ENCODE results near the gene RGS3. TPM values are rescaled to one million over a fixed set of nuclear protein-coding genes. Genes with fewer than 3 reads are reported as not detected.

Gene RGS3
- polyA plus RNA-seq, 2 of the 4 experiments (the other 2 are of a cell fraction): 19.6 to 22.9 TPM

GRCh38 chr9:113529336-113530009 is 65.9 kb downstream of the RGS3 start:
- no peak for ATAC-seq
- Histone ChIP-seq H3K4me3 (no peak overlapping the region), H3K4me1 (no peaks in the 10 kb centered on the region), H3K4me2 (no peak overlapping the region), H3K9me3 (no peaks in the 10 kb centered on the region), H3K27ac (no peak overlapping the region)
- 79% methylated on average over 7 of the region's 7 CpGs for WGBS (ENCODE audit: missing lambda C conversion rate)
- CTCF ChIA-PET: interaction anchor here (0.6 to 1.3 kb wide), 3 partner anchors 83 to 153 kb away, joined by 3 to 5 read pairs (median 3); no protein-coding TSS in a partner anchor
- POLR2A ChIA-PET: no interaction called here
- no peak for DNase-seq (ENCODE audit: low read depth in 1 of 2, low spot score in 1 of 2)
- TF ChIP-seq RARB (CRISPR knock-in tag; IDR thresholded peaks at IDR 0.05) (no peak), FOSL2 (IDR thresholded peaks at IDR 0.05) (no peak), FOSL2 (CRISPR knock-in tag; IDR thresholded peaks at IDR 0.05) (no peak), RAD21 (conservative IDR thresholded peaks at IDR 0.05 in 1 of 2, IDR thresholded peaks at IDR 0.05 in 1 of 2) (no peak), HOXA7 (CRISPR knock-in tag; IDR thresholded peaks at IDR 0.05) (no peak), RCOR1 (IDR thresholded peaks at IDR 0.05; ENCODE audit: low read depth, low read length) (no peak), ELK1 (IDR thresholded peaks at IDR 0.05; ENCODE audit: low read depth, low read length) (no peak), JUNB (IDR thresholded peaks at IDR 0.05) (no peak)
- TF ChIP-seq, protein P1, sequence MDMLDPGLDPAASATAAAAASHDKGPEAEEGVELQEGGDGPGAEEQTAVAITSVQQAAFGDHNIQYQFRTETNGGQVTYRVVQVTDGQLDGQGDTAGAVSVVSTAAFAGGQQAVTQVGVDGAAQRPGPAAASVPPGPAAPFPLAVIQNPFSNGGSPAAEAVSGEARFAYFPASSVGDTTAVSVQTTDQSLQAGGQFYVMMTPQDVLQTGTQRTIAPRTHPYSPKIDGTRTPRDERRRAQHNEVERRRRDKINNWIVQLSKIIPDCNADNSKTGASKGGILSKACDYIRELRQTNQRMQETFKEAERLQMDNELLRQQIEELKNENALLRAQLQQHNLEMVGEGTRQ (IDR thresholded peaks at IDR 0.05): no peak
- no peak for FAIRE-seq

DNA sequence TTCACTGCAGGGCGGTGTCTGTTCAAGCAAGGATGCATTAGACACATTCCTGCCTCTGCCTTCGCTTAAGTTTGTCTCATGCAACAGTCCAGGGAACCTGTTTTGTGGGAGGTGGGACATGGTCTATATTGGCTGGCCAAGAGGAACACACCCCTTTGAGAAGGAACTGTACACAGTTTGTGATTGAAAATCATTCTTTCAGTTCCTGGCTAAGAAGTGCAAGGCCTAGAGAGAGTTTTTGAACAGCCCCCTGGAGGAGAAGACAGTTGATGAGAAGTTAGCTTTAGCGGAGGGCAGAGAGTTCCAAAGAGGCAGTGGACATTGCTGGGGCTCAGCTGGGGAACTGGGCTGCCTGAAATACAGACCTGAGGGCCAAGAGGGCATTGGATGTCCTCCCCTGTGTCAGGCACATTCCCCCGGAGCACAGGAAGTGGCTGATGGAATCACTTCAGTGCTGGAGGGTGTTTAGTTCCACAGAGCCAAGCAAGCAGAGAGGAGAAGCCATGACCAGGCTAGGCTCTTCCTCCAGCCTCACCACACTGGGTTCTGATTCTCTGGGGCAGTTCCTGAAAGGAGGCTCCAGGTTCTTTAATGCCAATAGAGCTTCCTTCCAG is 66.6 kb downstream of the RGS3 start:
- TF ChIP-seq NR3C1 (IDR thresholded peaks at IDR 0.05): no peak
- TF ChIP-seq, protein P2, sequence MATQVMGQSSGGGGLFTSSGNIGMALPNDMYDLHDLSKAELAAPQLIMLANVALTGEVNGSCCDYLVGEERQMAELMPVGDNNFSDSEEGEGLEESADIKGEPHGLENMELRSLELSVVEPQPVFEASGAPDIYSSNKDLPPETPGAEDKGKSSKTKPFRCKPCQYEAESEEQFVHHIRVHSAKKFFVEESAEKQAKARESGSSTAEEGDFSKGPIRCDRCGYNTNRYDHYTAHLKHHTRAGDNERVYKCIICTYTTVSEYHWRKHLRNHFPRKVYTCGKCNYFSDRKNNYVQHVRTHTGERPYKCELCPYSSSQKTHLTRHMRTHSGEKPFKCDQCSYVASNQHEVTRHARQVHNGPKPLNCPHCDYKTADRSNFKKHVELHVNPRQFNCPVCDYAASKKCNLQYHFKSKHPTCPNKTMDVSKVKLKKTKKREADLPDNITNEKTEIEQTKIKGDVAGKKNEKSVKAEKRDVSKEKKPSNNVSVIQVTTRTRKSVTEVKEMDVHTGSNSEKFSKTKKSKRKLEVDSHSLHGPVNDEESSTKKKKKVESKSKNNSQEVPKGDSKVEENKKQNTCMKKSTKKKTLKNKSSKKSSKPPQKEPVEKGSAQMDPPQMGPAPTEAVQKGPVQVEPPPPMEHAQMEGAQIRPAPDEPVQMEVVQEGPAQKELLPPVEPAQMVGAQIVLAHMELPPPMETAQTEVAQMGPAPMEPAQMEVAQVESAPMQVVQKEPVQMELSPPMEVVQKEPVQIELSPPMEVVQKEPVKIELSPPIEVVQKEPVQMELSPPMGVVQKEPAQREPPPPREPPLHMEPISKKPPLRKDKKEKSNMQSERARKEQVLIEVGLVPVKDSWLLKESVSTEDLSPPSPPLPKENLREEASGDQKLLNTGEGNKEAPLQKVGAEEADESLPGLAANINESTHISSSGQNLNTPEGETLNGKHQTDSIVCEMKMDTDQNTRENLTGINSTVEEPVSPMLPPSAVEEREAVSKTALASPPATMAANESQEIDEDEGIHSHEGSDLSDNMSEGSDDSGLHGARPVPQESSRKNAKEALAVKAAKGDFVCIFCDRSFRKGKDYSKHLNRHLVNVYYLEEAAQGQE (IDR thresholded peaks at IDR 0.05): no peak
- TF ChIP-seq KDM1A (IDR thresholded peaks at IDR 0.05; ENCODE audit: low read depth): no peak
- POLR2A ChIA-PET: no interaction called here
- H3K27ac ChIP-seq: no peak overlapping the region
- no peaks in the 10 kb centered on the region for H3K4me1 ChIP-seq
- H3K4me2 ChIP-seq: no peak overlapping the region
- H3K9me3 ChIP-seq: no peaks in the 10 kb centered on the region
- ATAC-seq (no peak), FAIRE-seq (no peak), DNase-seq (ENCODE audit: low read depth in 1 of 2, low spot score in 1 of 2) (no peak)
- WGBS (ENCODE audit: missing lambda C conversion rate): 88% methylated on average over 4 of the region's 4 CpGs
- no peak overlapping the region for H3K4me3 ChIP-seq
- CTCF ChIA-PET: interaction anchor here (0.6 to 1.3 kb wide), 4 partner anchors 83 to 152 kb away, joined by 3 to 5 read pairs (median 3); no protein-coding TSS in a partner anchor

DNA sequence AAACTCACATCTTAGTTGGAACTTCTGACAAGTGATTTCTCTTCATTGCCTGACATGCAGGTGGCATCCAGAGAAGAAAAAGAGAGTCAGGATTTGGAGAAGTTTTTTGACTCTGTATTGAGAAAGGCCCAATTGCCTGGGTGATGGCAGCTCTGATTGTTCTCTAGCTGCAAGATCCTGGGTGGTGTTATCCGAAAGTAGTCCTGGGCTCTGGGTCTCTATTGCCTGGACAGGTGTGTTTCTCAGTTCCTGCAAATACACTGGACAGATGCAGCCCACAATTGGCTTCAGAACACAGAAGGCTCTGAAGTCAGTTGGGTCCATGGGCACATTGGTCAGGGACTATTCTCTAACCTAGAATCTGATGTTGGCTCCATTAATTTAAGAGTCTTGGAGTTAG is 67.4 kb downstream of the RGS3 start:
- Histone ChIP-seq H3K27ac (no peak overlapping the region), H3K4me3 (no peak overlapping the region), H3K9me3 (no peaks in the 10 kb centered on the region), H3K4me1 (no peaks in the 10 kb centered on the region), H3K4me2 (no peak overlapping the region)
- no peak for FAIRE-seq
- 82% methylated on average over 1 of the region's 1 CpG for WGBS (ENCODE audit: missing lambda C conversion rate)
- POLR2A ChIA-PET: no interaction called here
- CTCF ChIA-PET: interaction anchor here (1.0 to 2.9 kb wide), 3 partner anchors 14 to 151 kb away, joined by 3 to 11 read pairs (median 3); no protein-coding TSS in a partner anchor
- ATAC-seq: no peak
- DNase-seq (ENCODE audit: low read depth in 1 of 2, low spot score in 1 of 2): no peak
- TF ChIP-seq, protein P3, sequence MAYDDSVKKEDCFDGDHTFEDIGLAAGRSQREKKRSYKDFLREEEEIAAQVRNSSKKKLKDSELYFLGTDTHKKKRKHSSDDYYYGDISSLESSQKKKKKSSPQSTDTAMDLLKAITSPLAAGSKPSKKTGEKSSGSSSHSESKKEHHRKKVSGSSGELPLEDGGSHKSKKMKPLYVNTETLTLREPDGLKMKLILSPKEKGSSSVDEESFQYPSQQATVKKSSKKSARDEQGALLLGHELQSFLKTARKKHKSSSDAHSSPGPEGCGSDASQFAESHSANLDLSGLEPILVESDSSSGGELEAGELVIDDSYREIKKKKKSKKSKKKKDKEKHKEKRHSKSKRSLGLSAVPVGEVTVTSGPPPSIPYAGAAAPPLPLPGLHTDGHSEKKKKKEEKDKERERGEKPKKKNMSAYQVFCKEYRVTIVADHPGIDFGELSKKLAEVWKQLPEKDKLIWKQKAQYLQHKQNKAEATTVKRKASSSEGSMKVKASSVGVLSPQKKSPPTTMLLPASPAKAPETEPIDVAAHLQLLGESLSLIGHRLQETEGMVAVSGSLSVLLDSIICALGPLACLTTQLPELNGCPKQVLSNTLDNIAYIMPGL (CRISPR knock-in tag; IDR thresholded peaks at IDR 0.05; ENCODE audit: borderline replicate concordance): no peak
- no peak for TF ChIP-seq EHF (CRISPR knock-in tag; IDR thresholded peaks at IDR 0.05)
- no peak for TF ChIP-seq FOSL2 (IDR thresholded peaks at IDR 0.05)
- no peak for TF ChIP-seq FOSL2 (CRISPR knock-in tag; IDR thresholded peaks at IDR 0.05)
- TF ChIP-seq, protein P2 (IDR thresholded peaks at IDR 0.05): no peak
- TF ChIP-seq FOSB (CRISPR knock-in tag; IDR thresholded peaks at IDR 0.05): no peak
- TF ChIP-seq EP300 (IDR thresholded peaks at IDR 0.05): no peak
- TF ChIP-seq KDM5A (IDR thresholded peaks at IDR 0.05): no peak
- no peak for TF ChIP-seq RARB (CRISPR knock-in tag; IDR thresholded peaks at IDR 0.05)
- TF ChIP-seq MAZ (IDR thresholded peaks at IDR 0.05; ENCODE audit: borderline replicate concordance, low read depth, low read length): no peak

All from A549 (cell line).